ENCODE measurements around the gene RAB23.

RAB23 gene

GRCh38 chr6:57180596-57180995, 41.5 kb downstream of the RAB23 start:
- no peak for DNase-seq (ENCODE audit: low read depth in 2 of 2)

- DNase-seq (ENCODE audit: low read depth in 2 of 2): no peak
Measured at GRCh38 chr6:57177545-57178265, 44.4 kb downstream of the RAB23 start.

GRCh38 chr6:57174511-57174907, 47.6 kb downstream of the RAB23 start:
- no peak for DNase-seq (ENCODE audit: low read depth in 2 of 2)

- DNase-seq (ENCODE audit: low read depth in 2 of 2): no peak
Measured at GRCh38 chr6:57173886-57174510, 48.1 kb downstream of the RAB23 start.

- no peak for DNase-seq (ENCODE audit: low read depth in 2 of 2)
Measured at GRCh38 chr6:57173056-57173885, 48.8 kb downstream of the RAB23 start.

- DNase-seq (ENCODE audit: low read depth in 2 of 2): peak; percentile 70 to 71
Measured at GRCh38 chr6:57172136-57173055, 49.7 kb downstream of the RAB23 start, which contains the start of gene BAG2. BAG2 (plus strand) TSS chr6:57172326; CDS start chr6:57172698, 372 bp downstream.

GRCh38 chr6:57165080-57165479, 57.0 kb downstream of the RAB23 start:
- DNase-seq (ENCODE audit: low read depth in 2 of 2): no peak

GRCh38 chr6:57163956-57164355, 58.2 kb downstream of the RAB23 start:
- no peak for DNase-seq (ENCODE audit: low read depth in 2 of 2)

GRCh38 chr6:57162516-57162915, 59.6 kb downstream of the RAB23 start:
- no peak for DNase-seq (ENCODE audit: low read depth in 2 of 2)

- no peak for DNase-seq (ENCODE audit: low read depth in 2 of 2)
Measured at GRCh38 chr6:57162028-57162427, 60.1 kb downstream of the RAB23 start.

GRCh38 chr6:57159127-57159526, 63.0 kb downstream of the RAB23 start:
- DNase-seq (ENCODE audit: low read depth in 2 of 2): no peak

- no peak for DNase-seq (ENCODE audit: low read depth in 2 of 2)
Measured at GRCh38 chr6:57158658-57159057, 63.4 kb downstream of the RAB23 start.

- no peak for DNase-seq (ENCODE audit: low read depth in 2 of 2)
Measured at GRCh38 chr6:57147955-57148858, 73.9 kb downstream of the RAB23 start.

GRCh38 chr6:57147401-57147800, 74.7 kb downstream of the RAB23 start:
- DNase-seq (ENCODE audit: low read depth in 2 of 2): no peak

- DNase-seq (ENCODE audit: low read depth in 2 of 2): no peak
Measured at GRCh38 chr6:57143690-57144089, 78.4 kb downstream of the RAB23 start.

- no peak for DNase-seq (ENCODE audit: low read depth in 2 of 2)
Measured at GRCh38 chr6:57142178-57142525, 80.0 kb downstream of the RAB23 start.

- DNase-seq (ENCODE audit: low read depth in 2 of 2): no peak
Measured at GRCh38 chr6:57141451-57142177, 80.5 kb downstream of the RAB23 start.

- no peak for DNase-seq (ENCODE audit: low read depth in 2 of 2)
Measured at GRCh38 chr6:57138026-57138425, 84.1 kb downstream of the RAB23 start.

GRCh38 chr6:57137350-57137749, 84.8 kb downstream of the RAB23 start:
- no peak for DNase-seq (ENCODE audit: low read depth in 2 of 2)

Data from stimulated activated CD8-positive, alpha-beta memory T cell treated with anti-CD3 and anti-CD28 coated beads, Interleukin-7, amount 100 ng/mL, for 1 hour (primary cell).